IPS DF 6.9 (cell line): ENCODE data around the gene CBX6.

ENCODE experiments used
- DNase-seq: peaks from one replicate; pipeline ENCODE4 v3.0.0-alpha.2; 2013; ENCODE audit warnings: low read depth, low spot score
- H3K27ac ChIP-seq: one replicate; pipeline ENCODE4 v1.5.1; 2013; ENCODE audit warnings: low read length, control low read depth
- H3K27me3 ChIP-seq: 2 replicates; pipeline ENCODE4 v1.6.1; 2013; ENCODE audit warnings: mild to moderate bottlenecking, low read length; ENCODE audit not compliant: control insufficient read depth, insufficient read depth
- H3K36me3 ChIP-seq: 2 replicates; pipeline ENCODE4 v1.6.1; 2013; ENCODE audit warnings: low read length; ENCODE audit not compliant: control insufficient read depth, insufficient read depth
- H3K4me1 ChIP-seq: 2 replicates; pipeline ENCODE4 v1.6.1; 2013; ENCODE audit warnings: low read length; ENCODE audit not compliant: control insufficient read depth, insufficient read depth
- H3K4me3 ChIP-seq: 2 replicates; pipeline ENCODE4 v1.5.1; 2013; ENCODE audit warnings: mild to moderate bottlenecking, low read length
- H3K9me3 ChIP-seq: 2 replicates; pipeline ENCODE4 v1.6.1; 2013; ENCODE audit warnings: low read length, inconsistent platforms; ENCODE audit not compliant: control insufficient read depth, insufficient read depth
- WGBS: extraction: QIAGEN DNeasy Blood & Tissue Kit; methylation state at CpG from one replicate; pipeline ENCODE4 v1.1.7; 2013; ENCODE audit warnings: mixed read lengths, missing lambda C conversion rate; ENCODE audit not compliant: insufficient read length, insufficient coverage; 5-methylcytosine and 5-hydroxymethylcytosine counted together

Gene CBX6

DNA sequence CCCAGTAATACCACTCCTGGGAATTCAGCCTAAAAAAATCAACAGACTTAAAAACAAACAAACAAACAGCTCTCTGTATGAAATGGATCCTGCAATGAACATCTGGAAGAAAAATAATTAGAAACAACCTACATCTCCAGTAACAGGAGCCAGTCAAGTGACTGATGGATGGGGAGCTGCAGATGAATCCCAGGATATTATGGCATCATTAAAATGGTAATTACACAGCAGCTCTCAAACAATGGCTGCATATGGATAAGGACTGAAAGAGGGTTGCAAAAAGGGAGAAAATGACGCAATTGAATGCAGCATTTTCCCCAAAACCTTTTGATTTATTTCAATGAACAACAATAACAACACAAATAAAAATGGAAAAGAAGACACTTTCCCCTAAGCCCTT, 32.3 kb downstream of the CBX6 start:
- no peaks in the 10 kb centered on the region for H3K9me3 ChIP-seq
- H3K4me3 ChIP-seq = no peak overlapping the region
- WGBS = no CpG with 5 or more reads among the region's 1 CpG
- H3K27ac ChIP-seq = no peak overlapping the region
- no peaks in the 10 kb centered on the region; the same call in 1 of the 2 replicates for H3K36me3 ChIP-seq
- peaks cover 5% of the 10 kb centered on the region for H3K4me1 ChIP-seq
- H3K27me3 ChIP-seq = peaks cover 15% of the 10 kb centered on the region
- DNase-seq = no peak

GRCh38 chr22:38837414-38837928, 34.5 kb downstream of the CBX6 start:
- H3K9me3 ChIP-seq = no peaks in the 10 kb centered on the region
- no peak overlapping the region for H3K4me3 ChIP-seq
- no peaks in the 10 kb centered on the region; the same call in 1 of the 2 replicates for H3K36me3 ChIP-seq
- no peak overlapping the region for H3K27ac ChIP-seq
- H3K27me3 ChIP-seq = peaks cover 6% of the 10 kb centered on the region
- DNase-seq = no peak
- peaks cover 5% of the 10 kb centered on the region for H3K4me1 ChIP-seq
- WGBS = no CpG with 5 or more reads among the region's 6 CpGs

DNA sequence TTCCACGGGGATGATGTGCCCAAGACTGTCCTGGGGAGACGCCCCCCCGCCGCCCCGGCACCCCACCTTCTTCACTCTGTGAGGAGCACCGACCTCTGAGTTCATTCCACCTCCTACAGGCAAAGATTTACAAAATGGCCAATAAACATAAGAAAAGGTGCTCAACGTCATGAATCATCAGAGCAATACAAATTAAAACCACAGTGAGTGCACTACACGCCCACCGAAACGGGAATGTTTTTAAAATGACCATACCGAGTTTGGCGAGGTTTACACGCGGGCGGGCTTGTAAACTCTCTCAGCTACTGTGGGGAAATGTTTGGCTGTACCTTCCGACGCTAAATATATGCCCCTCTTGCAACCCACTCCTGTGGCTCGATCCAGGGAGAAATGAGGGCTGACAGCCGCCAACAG, 36.1 kb downstream of the CBX6 start:
- WGBS = no CpG with 5 or more reads among the region's 19 CpGs
- DNase-seq = no peak
- Histone ChIP-seq H3K36me3 (no peaks in the 10 kb centered on the region), H3K4me3 (no peak overlapping the region), H3K9me3 (no peaks in the 10 kb centered on the region), H3K27ac (no peak overlapping the region), H3K4me1 (peaks cover 5% of the 10 kb centered on the region), H3K27me3 (no peaks in the 10 kb centered on the region)

GRCh38 chr22:38834991-38835390, 37.0 kb downstream of the CBX6 start:
- Histone ChIP-seq H3K27me3 (no peaks in the 10 kb centered on the region), H3K4me3 (no peak overlapping the region), H3K4me1 (peaks cover 5% of the 10 kb centered on the region), H3K9me3 (no peaks in the 10 kb centered on the region), H3K27ac (no peak overlapping the region), H3K36me3 (no peaks in the 10 kb centered on the region)
- WGBS = no CpG with 5 or more reads among the region's 5 CpGs
- no peak for DNase-seq

- Histone ChIP-seq H3K36me3 (no peaks in the 10 kb centered on the region), H3K27ac (no peak overlapping the region), H3K27me3 (no peaks in the 10 kb centered on the region), H3K4me3 (no peak overlapping the region), H3K4me1 (peaks cover 5% of the 10 kb centered on the region), H3K9me3 (no peaks in the 10 kb centered on the region)
- WGBS = no CpG with 5 or more reads among the region's 13 CpGs
- no peak for DNase-seq
Measured at GRCh38 chr22:38834215-38834953, 37.6 kb downstream of the CBX6 start.

- Histone ChIP-seq H3K36me3 (no peaks in the 10 kb centered on the region), H3K4me1 (peaks cover 5% of the 10 kb centered on the region), H3K27ac (no peak overlapping the region), H3K9me3 (no peaks in the 10 kb centered on the region), H3K27me3 (no peaks in the 10 kb centered on the region), H3K4me3 (no peak overlapping the region)
- no peak for DNase-seq
- WGBS = no CpG with 5 or more reads among the region's 3 CpGs
Measured at GRCh38 chr22:38833061-38833460, 39.0 kb downstream of the CBX6 start.

GRCh38 chr22:38832005-38832978, 39.7 kb downstream of the CBX6 start:
- Histone ChIP-seq H3K9me3 (no peaks in the 10 kb centered on the region), H3K4me3 (no peak overlapping the region), H3K27ac (no peak overlapping the region), H3K36me3 (no peaks in the 10 kb centered on the region), H3K4me1 (peaks cover 5% of the 10 kb centered on the region), H3K27me3 (no peaks in the 10 kb centered on the region)
- no CpG with 5 or more reads among the region's 30 CpGs for WGBS
- DNase-seq = no peak

- H3K27me3 ChIP-seq = no peaks in the 10 kb centered on the region
- no peaks in the 10 kb centered on the region for H3K36me3 ChIP-seq
- no peak overlapping the region for H3K4me3 ChIP-seq
- no peaks in the 10 kb centered on the region for H3K9me3 ChIP-seq
- H3K4me1 ChIP-seq = peaks cover 5% of the 10 kb centered on the region
- H3K27ac ChIP-seq = no peak overlapping the region
- no peak for DNase-seq
- WGBS = no CpG with 5 or more reads among the region's 16 CpGs
Measured at GRCh38 chr22:38831166-38831945, 40.7 kb downstream of the CBX6 start.

GRCh38 chr22:38830845-38831108, 41.2 kb downstream of the CBX6 start:
- WGBS = no CpG with 5 or more reads among the region's 7 CpGs
- Histone ChIP-seq H3K36me3 (no peaks in the 10 kb centered on the region), H3K4me1 (peaks cover 3% of the 10 kb centered on the region), H3K9me3 (no peaks in the 10 kb centered on the region), H3K27ac (no peak overlapping the region), H3K4me3 (no peak overlapping the region), H3K27me3 (no peaks in the 10 kb centered on the region)
- DNase-seq = no peak
